SK-N-MC (cell line): ENCODE data around the gene SPDYE2.
A peak's percentile ranks its signal among the peaks of the same experiment; 100 is the strongest.
"Not testable (repeated sequence)": the region's sequence is repeated elsewhere in the genome, so short reads cannot be mapped to it uniquely, and the experiment has no call there.

Source experiments
- DNase-seq: peaks from one replicate; pipeline ENCODE4 v3.0.0-alpha.2; 2011; ENCODE audit warnings: low read depth, low spot score
- H3K27ac ChIP-seq: fragments of 200-600 bp; sonication (generic); 2 replicates; pipeline ENCODE4 v1.5.1; 2016; ENCODE audit warnings: mixed run types
- H3K36me3 ChIP-seq: fragments of 200-600 bp; sonication (generic); 2 replicates; pipeline ENCODE4 v1.6.1; 2017; ENCODE audit warnings: antibody characterized with exemption, low read length, mixed read lengths; ENCODE audit not compliant: insufficient read depth
- H3K4me3 ChIP-seq: fragments of 200-600 bp; sonication (generic); 2 replicates; pipeline ENCODE4 v1.5.1; 2016
- H3K9ac ChIP-seq: fragments of 200-600 bp; sonication (generic); 2 replicates; pipeline ENCODE4 v1.8.0; 2017; ENCODE audit warnings: mixed run types, mixed read lengths; ENCODE audit not compliant: insufficient read length
- H3K9me3 ChIP-seq: fragments of 200-600 bp; sonication (generic); 2 replicates; pipeline ENCODE4 v1.6.1; 2017; ENCODE audit warnings: low read depth, mild to moderate bottlenecking, antibody characterized with exemption, low read length, moderate library complexity, mixed read lengths

The SPDYE2 gene

GRCh38 chr7:102550808-102551422, at the start of gene SPDYE2:
SPDYE2 (plus strand) TSS chr7:102551226; CDS start chr7:102553256, 2,030 bp downstream.
- not testable (repeated sequence) for H3K9ac ChIP-seq, H3K9me3 ChIP-seq, H3K27ac ChIP-seq, H3K4me3 ChIP-seq, H3K36me3 ChIP-seq, DNase-seq

GRCh38 chr7:102503141-102503540, 47.9 kb upstream of the SPDYE2 start:
- not testable (repeated sequence) for DNase-seq, H3K27ac ChIP-seq, H3K4me3 ChIP-seq, H3K9ac ChIP-seq, H3K9me3 ChIP-seq, H3K36me3 ChIP-seq

DNA sequence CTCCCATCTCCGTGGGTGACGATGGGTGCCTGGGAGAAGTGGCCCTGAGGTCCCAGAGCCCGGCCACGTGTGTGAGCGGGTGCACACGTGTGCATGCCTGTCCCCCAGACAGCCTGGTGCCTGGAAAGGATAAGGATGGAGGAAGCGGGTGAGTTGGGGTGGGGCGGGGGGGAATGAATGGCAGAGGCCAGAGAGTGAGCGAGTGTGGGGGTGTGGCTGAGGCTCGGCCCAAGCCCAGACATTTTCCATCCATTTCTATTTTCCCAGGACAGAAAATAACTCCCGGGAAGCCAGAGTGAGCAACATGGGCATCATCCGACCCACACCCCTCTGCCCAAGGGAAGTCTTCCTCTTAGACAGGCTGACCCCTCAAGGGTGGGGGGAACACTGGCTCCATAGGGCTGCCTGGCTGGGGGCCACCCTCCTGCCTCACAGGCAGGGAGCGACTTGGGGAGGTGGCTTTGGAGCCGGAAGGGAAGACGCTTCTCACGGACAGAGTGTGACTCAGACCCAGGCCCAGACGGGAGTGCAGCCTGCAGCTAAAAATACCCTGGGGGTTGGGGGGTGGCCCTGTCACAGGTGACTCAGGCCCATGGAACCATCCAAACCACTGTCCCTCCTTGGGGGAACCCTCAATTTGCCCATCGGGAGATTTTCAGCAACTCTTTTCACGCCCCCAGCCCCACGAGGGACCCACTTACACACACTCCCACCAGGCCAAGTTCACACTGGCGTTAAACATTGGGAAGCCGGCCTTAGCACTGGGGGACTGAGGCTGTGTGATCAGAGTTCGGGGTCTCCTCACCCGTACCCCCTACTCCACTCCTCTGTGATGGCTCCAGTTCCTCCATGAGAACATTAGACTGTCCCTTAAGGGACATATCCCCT, 45.5 kb upstream of the SPDYE2 start:
- not testable (repeated sequence) for H3K27ac ChIP-seq

GRCh38 chr7:102507410-102508088, 43.5 kb upstream of the SPDYE2 start:
- not testable (repeated sequence) for DNase-seq, H3K4me3 ChIP-seq, H3K9me3 ChIP-seq, H3K27ac ChIP-seq, H3K36me3 ChIP-seq, H3K9ac ChIP-seq

More for the DNA sequence above, 45.5 kb upstream of the SPDYE2 start:
- H3K9me3 ChIP-seq, H3K9ac ChIP-seq, DNase-seq, H3K36me3 ChIP-seq, H3K4me3 ChIP-seq: not testable (repeated sequence)

DNA sequence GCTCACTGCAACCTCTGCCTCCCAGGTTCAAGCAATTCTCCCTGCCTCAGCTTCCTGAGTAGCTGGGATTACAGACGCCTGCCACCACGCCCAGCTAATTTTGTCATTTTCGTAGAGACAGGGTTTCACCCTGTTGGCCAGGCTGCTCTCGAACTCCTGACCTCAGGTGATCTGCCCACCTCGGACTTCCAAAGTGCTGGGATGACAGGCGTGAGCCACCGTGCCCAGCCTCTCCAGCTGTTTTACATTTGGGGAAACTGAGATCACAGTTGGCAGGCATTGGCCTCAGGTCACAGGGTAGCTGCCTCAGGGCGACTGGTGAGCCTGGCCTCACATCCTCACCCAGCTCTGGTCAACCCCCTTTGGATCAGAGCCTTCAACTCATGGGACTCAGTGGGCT, 40.5 kb upstream of the SPDYE2 start:
- H3K4me3 ChIP-seq, H3K9ac ChIP-seq, DNase-seq, H3K36me3 ChIP-seq, H3K9me3 ChIP-seq, H3K27ac ChIP-seq: not testable (repeated sequence)

- not testable (repeated sequence) for H3K27ac ChIP-seq, H3K4me3 ChIP-seq, H3K9ac ChIP-seq, H3K9me3 ChIP-seq, H3K36me3 ChIP-seq, DNase-seq
Measured at GRCh38 chr7:102511860-102512522, 39.0 kb upstream of the SPDYE2 start.

DNA sequence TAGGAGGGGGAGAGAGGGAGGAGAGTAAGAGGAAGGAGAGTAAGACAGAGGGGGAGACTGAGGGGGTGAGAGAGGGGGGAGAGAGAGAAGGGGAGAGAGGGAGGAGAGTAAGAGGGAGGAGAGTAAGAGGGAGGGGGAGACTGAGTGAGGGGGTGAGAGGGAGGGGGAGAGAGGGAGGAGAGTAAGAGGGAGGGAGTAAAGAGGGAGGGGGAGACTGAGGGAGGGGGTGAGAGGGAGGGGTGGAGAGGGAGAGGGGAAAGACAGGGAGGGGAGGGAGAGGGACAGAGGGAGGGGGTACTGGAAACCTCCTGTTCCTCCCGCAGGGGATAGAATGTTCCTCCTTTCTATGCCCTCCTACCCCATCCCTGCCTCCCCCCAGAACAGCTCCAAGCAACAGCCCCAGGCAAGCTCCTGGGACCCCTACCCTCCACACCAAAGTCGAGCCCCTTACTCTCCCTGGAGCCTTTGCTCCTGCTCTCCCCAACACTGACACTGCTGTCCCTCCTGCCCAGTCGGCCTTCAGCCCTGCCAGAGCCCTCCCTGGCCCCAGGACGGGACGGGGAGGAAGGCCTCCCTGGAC, 38.3 kb upstream of the SPDYE2 start:
- H3K27ac ChIP-seq, H3K9ac ChIP-seq, H3K36me3 ChIP-seq, H3K9me3 ChIP-seq: not testable (repeated sequence)
- H3K4me3 ChIP-seq = peak overlapping the region; percentile 33
- peak; percentile 74 for DNase-seq

DNA sequence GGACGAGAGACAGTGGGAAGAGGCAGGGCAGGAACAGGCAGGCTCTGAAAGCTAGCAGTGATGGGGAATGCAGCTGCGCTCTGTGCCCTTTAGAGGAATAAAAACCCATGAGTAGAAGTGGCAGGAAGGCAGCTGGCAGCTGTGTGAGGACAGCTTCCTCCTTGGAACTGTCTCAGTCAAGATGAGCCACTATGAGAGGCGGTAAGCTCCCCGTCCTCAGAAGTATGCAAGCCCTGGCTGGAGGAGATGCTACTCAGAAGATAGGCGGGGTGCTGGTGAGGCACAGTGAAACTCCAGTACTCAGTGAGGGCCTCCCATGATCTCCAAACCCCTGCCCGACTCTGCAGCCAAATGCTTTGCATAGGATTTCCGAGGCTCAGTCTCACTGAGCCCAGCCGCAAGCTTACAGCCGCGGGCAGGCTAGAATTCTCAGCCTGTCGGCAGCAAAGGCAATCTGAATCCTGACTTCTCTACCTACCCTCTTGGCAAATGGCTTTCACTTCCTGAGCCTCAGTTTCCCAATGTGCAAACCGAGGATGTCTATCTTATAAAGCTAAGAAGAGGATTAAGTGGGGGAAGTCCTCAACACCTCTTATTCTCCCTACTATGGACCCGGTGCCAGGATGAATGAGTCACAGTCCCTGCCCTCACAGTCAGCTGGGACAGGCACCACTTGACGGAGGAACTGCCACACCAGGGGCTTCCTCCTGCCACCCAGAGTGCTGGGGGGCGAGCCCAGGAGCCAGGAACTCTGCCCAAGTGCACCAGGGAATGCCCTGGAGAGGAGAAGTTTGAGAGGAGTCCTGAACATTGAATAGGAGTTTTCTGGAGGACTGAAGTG, 35.9 kb upstream of the SPDYE2 start:
- not testable (repeated sequence) for H3K9ac ChIP-seq, H3K4me3 ChIP-seq, H3K9me3 ChIP-seq, H3K36me3 ChIP-seq, DNase-seq, H3K27ac ChIP-seq

- H3K36me3 ChIP-seq, H3K9ac ChIP-seq, H3K27ac ChIP-seq, DNase-seq, H3K4me3 ChIP-seq, H3K9me3 ChIP-seq: not testable (repeated sequence)
Measured at GRCh38 chr7:102515889-102516288, 35.1 kb upstream of the SPDYE2 start.

DNA sequence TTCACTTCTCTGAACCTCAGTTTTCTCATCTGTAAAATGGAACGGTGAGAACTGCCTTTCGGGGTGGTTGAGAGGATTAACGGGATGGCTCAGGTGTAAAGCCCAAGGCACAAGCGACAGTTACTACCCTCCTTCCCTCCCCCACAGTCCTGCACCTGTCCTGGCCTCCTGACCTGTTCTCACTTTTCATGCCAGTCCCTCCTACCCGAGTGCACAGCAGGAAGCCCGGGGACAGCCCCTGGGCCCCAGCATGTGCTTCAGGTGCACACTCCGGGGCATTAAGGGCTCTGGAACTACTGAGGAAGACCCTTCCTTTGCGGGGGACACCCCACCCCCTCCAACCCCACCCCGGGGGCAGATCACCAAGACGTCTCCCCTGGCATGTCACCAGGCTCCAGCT, 34.1 kb upstream of the SPDYE2 start:
- not testable (repeated sequence) for H3K4me3 ChIP-seq, DNase-seq, H3K27ac ChIP-seq, H3K9me3 ChIP-seq, H3K36me3 ChIP-seq, H3K9ac ChIP-seq

DNA sequence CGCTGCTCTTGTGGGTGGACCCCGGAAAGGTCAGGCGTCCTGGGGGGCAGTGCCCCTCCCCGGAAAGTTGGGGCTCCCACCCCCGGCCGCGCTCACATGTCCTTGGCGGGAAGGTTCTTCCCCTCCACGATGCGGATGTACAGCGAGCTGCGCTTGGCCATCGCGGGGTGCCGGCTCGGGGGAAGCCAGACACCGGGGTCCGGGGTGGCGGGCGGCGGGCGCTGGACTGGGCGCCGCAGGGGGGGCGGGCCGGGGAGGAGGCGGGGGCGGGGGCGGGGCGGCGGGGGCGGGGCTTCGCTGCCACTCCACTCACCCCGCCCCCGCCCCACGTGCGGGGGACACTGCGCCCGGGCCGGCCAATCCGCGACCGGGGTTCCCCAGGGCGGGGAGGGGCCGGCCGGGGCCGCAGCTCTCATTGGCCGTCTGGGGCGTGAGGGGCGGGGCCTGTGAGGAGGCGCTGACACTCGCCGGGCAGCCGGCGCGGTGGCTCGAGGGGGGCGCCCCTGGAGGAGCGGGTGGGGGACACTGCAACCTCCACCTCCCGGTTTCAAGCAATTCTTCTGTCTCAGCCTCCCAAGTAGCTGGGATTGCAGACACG, 33.4 kb upstream of the SPDYE2 start, which contains the start of gene RASA4B:
Gene RASA4B, minus strand, starts transcription at position 228 of the 598 bp plus-strand sequence. Its CDS starts 67 bp downstream, at position 161.
- not testable (repeated sequence) for H3K4me3 ChIP-seq, H3K9ac ChIP-seq

GRCh38 chr7:102520797-102521196, 30.2 kb upstream of the SPDYE2 start:
- H3K9ac ChIP-seq, H3K36me3 ChIP-seq, H3K4me3 ChIP-seq, DNase-seq, H3K9me3 ChIP-seq, H3K27ac ChIP-seq: not testable (repeated sequence)

More for the DNA sequence above, 33.4 kb upstream of the SPDYE2 start, which contains the start of gene RASA4B:
- not testable (repeated sequence) for H3K27ac ChIP-seq, H3K9me3 ChIP-seq, H3K36me3 ChIP-seq, DNase-seq

DNA sequence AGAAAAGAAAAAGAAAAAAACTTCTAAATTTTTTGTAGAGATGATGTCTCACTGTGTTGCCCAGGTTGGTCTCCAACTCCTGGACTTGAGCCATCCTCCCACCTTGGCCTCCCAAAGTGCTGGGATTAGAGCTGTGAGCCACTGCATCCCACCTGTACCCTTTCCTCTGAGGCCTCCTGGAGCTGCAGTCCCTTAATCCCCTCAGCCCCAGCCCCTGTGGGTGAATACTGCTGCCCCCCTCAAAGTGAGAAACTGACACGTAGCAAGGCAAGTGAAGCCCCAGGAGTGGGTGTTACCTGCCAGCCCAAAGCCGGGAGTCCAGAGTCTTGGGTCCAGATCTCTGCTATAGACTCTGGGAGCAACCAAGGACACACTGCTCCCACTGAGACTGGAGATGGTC, 26.2 kb upstream of the SPDYE2 start:
- H3K9me3 ChIP-seq, H3K4me3 ChIP-seq, H3K36me3 ChIP-seq, H3K27ac ChIP-seq, H3K9ac ChIP-seq, DNase-seq: not testable (repeated sequence)
